ENCODE data around the gene COLEC12.

COLEC12 gene

GRCh38 chr18:518081-518480, 17.6 kb upstream of the COLEC12 start:
- no peak for TF ChIP-seq CTCF (conservative IDR thresholded peaks at IDR 0.05; ENCODE audit: low read depth, low read length)
- H3K4me3 ChIP-seq (ENCODE audit: low read depth, low read length): no peak overlapping the region
- DNase-seq (ENCODE audit: low read depth): no peak

GRCh38 chr18:515838-516237, 15.3 kb upstream of the COLEC12 start:
- no peak overlapping the region for H3K4me3 ChIP-seq (ENCODE audit: low read depth, low read length)
- no peak for TF ChIP-seq CTCF (conservative IDR thresholded peaks at IDR 0.05; ENCODE audit: low read depth, low read length)
- no peak for DNase-seq (ENCODE audit: low read depth)

- TF ChIP-seq CTCF (conservative IDR thresholded peaks at IDR 0.05; ENCODE audit: low read depth, low read length): no peak
- no peak overlapping the region for H3K4me3 ChIP-seq (ENCODE audit: low read depth, low read length)
- DNase-seq (ENCODE audit: low read depth): no peak
Measured at GRCh38 chr18:515156-515815, 14.8 kb upstream of the COLEC12 start.

- no peak for DNase-seq (ENCODE audit: low read depth)
- TF ChIP-seq CTCF (conservative IDR thresholded peaks at IDR 0.05; ENCODE audit: low read depth, low read length): no peak
- no peak overlapping the region for H3K4me3 ChIP-seq (ENCODE audit: low read depth, low read length)
Measured at GRCh38 chr18:513826-514530, 13.5 kb upstream of the COLEC12 start.

- no peak for DNase-seq (ENCODE audit: low read depth)
- no peak for TF ChIP-seq CTCF (conservative IDR thresholded peaks at IDR 0.05; ENCODE audit: low read depth, low read length)
- no peak overlapping the region for H3K4me3 ChIP-seq (ENCODE audit: low read depth, low read length)
Measured at GRCh38 chr18:512957-513356, 12.5 kb upstream of the COLEC12 start.

GRCh38 chr18:508835-509234, 8.3 kb upstream of the COLEC12 start:
- TF ChIP-seq CTCF (conservative IDR thresholded peaks at IDR 0.05; ENCODE audit: low read depth, low read length): no peak
- DNase-seq (ENCODE audit: low read depth): no peak
- no peak overlapping the region for H3K4me3 ChIP-seq (ENCODE audit: low read depth, low read length)

GRCh38 chr18:507636-508035, 7.1 kb upstream of the COLEC12 start:
- no peak overlapping the region for H3K4me3 ChIP-seq (ENCODE audit: low read depth, low read length)
- no peak for TF ChIP-seq CTCF (conservative IDR thresholded peaks at IDR 0.05; ENCODE audit: low read depth, low read length)

More at GRCh38 chr18:507636-508035, 7.1 kb upstream of the COLEC12 start:
- DNase-seq (ENCODE audit: low read depth): no peak

All from choroid plexus epithelial cell (primary cell).